Endothelial cell of umbilical vein (primary cell): ENCODE data around the gene NUP62CL. TPM values are rescaled to one million over a fixed set of nuclear protein-coding genes. Genes with fewer than 3 reads are reported as not detected.

Experiments
- BruUV-seq: library from RNA; stranded (reverse); fragments of 400-500 nt; replicated peaks from 2 replicates; lab custom pipeline; 2021; lab: Mats Ljungman, UMichigan
- CTCF ChIA-PET: fragments of 300-600, 350-600 bp; sonication (Branson Sonifier 250); formaldehyde crosslinking; loops from one replicate; lab custom pipeline; 2021; ENCODE audit warnings: antibody characterized with exemption, inconsistent platforms; lab: Charles Lee
- POLR2A ChIA-PET: fragments of 300-600, 350-600 bp; sonication (Branson Sonifier 250); formaldehyde crosslinking; loops from one replicate; lab custom pipeline; 2021; ENCODE audit warnings: antibody characterized with exemption, inconsistent platforms; lab: Charles Lee
- DNase-seq: peaks from one replicate; pipeline ENCODE4 v3.0.0-alpha.2; 2011; ENCODE audit warnings: low read depth, low spot score
- FAIRE-seq: peaks from 2 replicates; lab custom pipeline; 2011; peaks lifted over from hg19 to GRCh38; lab: Jason Lieb, UNC
- H2AFZ ChIP-seq: 2 replicates; pipeline ENCODE4 v1.6.0; 2012; ENCODE audit warnings: low read depth, low read length, control low read depth, inconsistent platforms
- H3K27ac ChIP-seq: 2 replicates; pipeline ENCODE4 v1.5.1; 2011; ENCODE audit warnings: low read depth, mild to moderate bottlenecking, control low read depth, low read length, moderate library complexity; ENCODE audit not compliant: insufficient read depth
- H3K27me3 ChIP-seq, 2 experiments: 2 replicates each; pipeline versions ENCODE4 v1.6.0 to v1.6.1; 2011; ENCODE audit warnings: low read length in 2 of 2, mixed read lengths in 1 of 2; ENCODE audit not compliant: control insufficient read depth in 2 of 2, insufficient read depth in 2 of 2
- H3K36me3 ChIP-seq, 2 experiments: 2 replicates in 1 of 2; 3 replicates in 1 of 2; pipeline ENCODE4 v1.5.1; 2011; ENCODE audit warnings: low read length in 2 of 2, mild to moderate bottlenecking in 1 of 2, moderate library complexity in 1 of 2; ENCODE audit not compliant: control insufficient read depth in 2 of 2, insufficient read depth in 2 of 2; ENCODE audit errors: extremely low read depth in 1 of 2
- H3K4me1 ChIP-seq: 3 replicates; pipeline ENCODE4 v1.5.1; 2011; ENCODE audit warnings: mild to moderate bottlenecking, low read length; ENCODE audit not compliant: control insufficient read depth, insufficient read depth; ENCODE audit errors: extremely low read depth
- H3K4me2 ChIP-seq: 2 replicates; pipeline ENCODE4 v1.6.1; 2011; ENCODE audit warnings: low read length, control low read depth, mixed read lengths; ENCODE audit not compliant: insufficient read depth
- H3K4me3 ChIP-seq, 3 experiments: fragments of 200-600 bp in 1 of 3; sonication (generic), shearing (Covaris generic) in 1 of 3; replicated peaks in 1 of 3; 2 replicates each; pipeline ENCODE4 v1.5.1; 2011 to 2016; ENCODE audit warnings: control low read depth in 3 of 3, low read length in 3 of 3, mild to moderate bottlenecking in 2 of 3, inconsistent platforms in 1 of 3, low read depth in 1 of 3, moderate library complexity in 1 of 3; ENCODE audit not compliant: insufficient read depth in 1 of 3
- H3K79me2 ChIP-seq: 2 replicates; pipeline ENCODE4 v1.6.0; 2012; ENCODE audit warnings: low read length, inconsistent platforms; ENCODE audit not compliant: control insufficient read depth, insufficient read depth
- H3K9ac ChIP-seq: replicated peaks from 2 replicates; pipeline ENCODE3; 2011; ENCODE audit warnings: low read length, control low read depth; ENCODE audit not compliant: insufficient read depth; ENCODE audit errors: extremely low read depth
- H3K9me1 ChIP-seq: replicated peaks from 3 replicates; pipeline ENCODE4 v1.6.0; 2011; ENCODE audit warnings: mild to moderate bottlenecking, low read length; ENCODE audit not compliant: control insufficient read depth, insufficient read depth; ENCODE audit errors: extremely low read depth
- H3K9me3 ChIP-seq: replicated peaks from 2 replicates; pipeline ENCODE4 v1.5.1; 2012; ENCODE audit warnings: low read length, inconsistent platforms; ENCODE audit not compliant: control insufficient read depth, insufficient read depth
- H4K20me1 ChIP-seq: replicated peaks from 2 replicates; pipeline ENCODE3; 2011; ENCODE audit warnings: mild to moderate bottlenecking, low read length; ENCODE audit not compliant: control insufficient read depth, insufficient read depth; ENCODE audit errors: extremely low read depth
- EZH2 ChIP-seq: IDR thresholded peaks from 2 replicates; pipeline ENCODE4 v1.6.1; 2012; ENCODE audit warnings: borderline replicate concordance, low read depth, mild to moderate bottlenecking, moderate library complexity, low read length, inconsistent platforms; ENCODE audit not compliant: severe bottlenecking
- FOS ChIP-seq: IDR thresholded peaks from 2 replicates; pipeline ENCODE4 v1.6.1; 2011; ENCODE audit warnings: mild to moderate bottlenecking, low read length, moderate library complexity, borderline replicate concordance; ENCODE audit not compliant: insufficient read depth
- GATA2 ChIP-seq: IDR thresholded peaks from 2 replicates; pipeline ENCODE4 v1.7.0; 2011; ENCODE audit warnings: low read depth, mild to moderate bottlenecking, moderate library complexity, mixed read lengths, low read length; ENCODE audit not compliant: insufficient read length, insufficient read depth
- JUN ChIP-seq: IDR thresholded peaks from 2 replicates; pipeline ENCODE4 v1.6.1; 2011; ENCODE audit warnings: borderline replicate concordance, low read depth; ENCODE audit not compliant: insufficient read length, insufficient read depth
- MYC ChIP-seq: IDR thresholded peaks from one replicate; pipeline ENCODE4 v1.6.1; 2011; ENCODE audit warnings: mild to moderate bottlenecking, low read depth, low read length
- POLR2A ChIP-seq: IDR thresholded peaks from 2 replicates; pipeline ENCODE4 v1.6.1; 2012; ENCODE audit warnings: low read depth, mild to moderate bottlenecking, control low read depth, low read length
- POLR2AphosphoS5 ChIP-seq: IDR thresholded peaks from 2 replicates; pipeline ENCODE4 v1.6.1; 2012; ENCODE audit warnings: low read depth, mild to moderate bottlenecking, control low read depth, low read length, moderate library complexity; ENCODE audit not compliant: insufficient read depth
- dilution Hi-C: fragments of 300-500 bp; cut with MboI; formaldehyde crosslinking; loops from one replicate; pipeline ENCODE4 v1.15.0; 2019; ENCODE audit warnings: low sequenced_read_pairs; ENCODE audit not compliant: extremely low pct_ligation_motif_present
- intact Hi-C: fragments of 100-400 bp; cut with micrococcal nuclease; formaldehyde crosslinking; loops from one replicate; pipeline ENCODE4 v1.10.0; 2022
- polyA plus RNA-seq, 4 experiments: library from polyadenylated mRNA; depleted of rRNA in 3 of 4; stranded (reverse) in 3 of 4; unstranded in 1 of 4; fragments of >200 nt; gene quantifications; 2 replicates each; pipeline versions ENCODE4 v1.2.1 to v1.2.3, GENCODE V29; 2011 to 2012; ENCODE audit warnings: missing spikeins in 1 of 4
- total RNA-seq: library from RNA; stranded (reverse); gene quantifications from 2 replicates; pipeline ENCODE4 v1.2.3, GENCODE V29; 2021
- TF ChIP-seq, protein P1 (sequence below), 2 donors: IDR thresholded peaks; 1 replicate in 1 of 2; 2 replicates in 1 of 2; pipeline ENCODE4 v1.5.1; 2011; ENCODE audit warnings: low read length in 2 of 2, mild to moderate bottlenecking in 2 of 2, moderate library complexity in 2 of 2, control low read depth in 1 of 2, inconsistent platforms in 1 of 2, low read depth in 1 of 2; ENCODE audit not compliant: insufficient read depth in 1 of 2; ENCODE audit errors: extremely low read depth in 1 of 2
- TF ChIP-seq, protein P2 (sequence below): IDR thresholded peaks from 2 replicates; pipeline ENCODE4 v1.6.1; 2011; ENCODE audit not compliant: insufficient read depth, insufficient read length

The NUP62CL gene
- total and polyA plus RNA-seq, 2 donors (not counting 3 experiments of a cell fraction or from before 2014, with no cell fraction given), result not detected

- Histone ChIP-seq H2AFZ (no peak overlapping the region), H3K4me3 (no peak overlapping the region), H3K4me1 (peaks cover 6% of the 10 kb centered on the region), H3K27ac (no peak overlapping the region), H3K27me3 (no peaks in the 10 kb centered on the region), H3K36me3 (no peaks in the 10 kb centered on the region), H3K9ac (no peak overlapping the region), H3K4me2 (no peak overlapping the region), H4K20me1 (no peaks in the 10 kb centered on the region), H3K9me3 (no peaks in the 10 kb centered on the region), H3K9me1 (no peaks in the 10 kb centered on the region), H3K79me2 (no peaks in the 10 kb centered on the region)
- no peak for DNase-seq
- intact Hi-C loops (loop anchor here (5.0 kb wide), 1 partner anchor 91 kb away; the partner anchor contains the start of gene RBM41), dilution Hi-C loops (no loop called here)
- no peak for TF ChIP-seq GATA2
- TF ChIP-seq JUN, result no peak
- no peak for TF ChIP-seq MYC
- no peak for TF ChIP-seq POLR2A
- no peak for TF ChIP-seq POLR2AphosphoS5
- no peak for TF ChIP-seq FOS
- TF ChIP-seq EZH2, result no peak
- TF ChIP-seq, protein P1, sequence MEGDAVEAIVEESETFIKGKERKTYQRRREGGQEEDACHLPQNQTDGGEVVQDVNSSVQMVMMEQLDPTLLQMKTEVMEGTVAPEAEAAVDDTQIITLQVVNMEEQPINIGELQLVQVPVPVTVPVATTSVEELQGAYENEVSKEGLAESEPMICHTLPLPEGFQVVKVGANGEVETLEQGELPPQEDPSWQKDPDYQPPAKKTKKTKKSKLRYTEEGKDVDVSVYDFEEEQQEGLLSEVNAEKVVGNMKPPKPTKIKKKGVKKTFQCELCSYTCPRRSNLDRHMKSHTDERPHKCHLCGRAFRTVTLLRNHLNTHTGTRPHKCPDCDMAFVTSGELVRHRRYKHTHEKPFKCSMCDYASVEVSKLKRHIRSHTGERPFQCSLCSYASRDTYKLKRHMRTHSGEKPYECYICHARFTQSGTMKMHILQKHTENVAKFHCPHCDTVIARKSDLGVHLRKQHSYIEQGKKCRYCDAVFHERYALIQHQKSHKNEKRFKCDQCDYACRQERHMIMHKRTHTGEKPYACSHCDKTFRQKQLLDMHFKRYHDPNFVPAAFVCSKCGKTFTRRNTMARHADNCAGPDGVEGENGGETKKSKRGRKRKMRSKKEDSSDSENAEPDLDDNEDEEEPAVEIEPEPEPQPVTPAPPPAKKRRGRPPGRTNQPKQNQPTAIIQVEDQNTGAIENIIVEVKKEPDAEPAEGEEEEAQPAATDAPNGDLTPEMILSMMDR (IDR thresholded peaks at IDR 0.05; ENCODE audit: extremely low read depth in 1 of 2, insufficient read depth in 1 of 2, low read depth in 1 of 2, low read length in 2 of 2), result no peak
- TF ChIP-seq, protein P2, sequence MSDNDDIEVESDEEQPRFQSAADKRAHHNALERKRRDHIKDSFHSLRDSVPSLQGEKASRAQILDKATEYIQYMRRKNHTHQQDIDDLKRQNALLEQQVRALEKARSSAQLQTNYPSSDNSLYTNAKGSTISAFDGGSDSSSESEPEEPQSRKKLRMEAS, result no peak
- peak; percentile 54 for FAIRE-seq
- CTCF ChIA-PET, result no interaction called here
- BruUV-seq, result no TSS peak
- POLR2A ChIA-PET, result no interaction called here
Measured at GRCh38 chrX:107207943-107208342, 1.7 kb upstream of the NUP62CL start.
